ACC112 (cell line): ENCODE measurements around the gene LRP5.

Experiments used
- H2AFZ ChIP-seq: fragments of 200-600 bp; sonication (generic); one replicate; pipeline ENCODE4 v1.6.0; 2017; ENCODE audit warnings: antibody characterized with exemption, low read length; ENCODE audit not compliant: unreplicated experiment
- H3K27ac ChIP-seq: fragments of 200-600 bp; sonication (generic); 2 replicates; pipeline ENCODE4 v1.5.1; 2014; ENCODE audit warnings: low read depth, mild to moderate bottlenecking, antibody characterized with exemption, low read length, moderate library complexity
- H3K27me3 ChIP-seq: fragments of 200-600 bp; sonication (generic); 2 replicates; pipeline ENCODE4 v1.6.1; 2014; ENCODE audit warnings: mild to moderate bottlenecking, antibody characterized with exemption, low read length, moderate library complexity, mixed read lengths; ENCODE audit not compliant: insufficient read depth
- H3K36me3 ChIP-seq: fragments of 200-600 bp; sonication (generic); 2 replicates; pipeline ENCODE4 v1.6.1; 2016; ENCODE audit warnings: mild to moderate bottlenecking, antibody characterized with exemption, low read length, moderate library complexity, mixed read lengths; ENCODE audit not compliant: insufficient read depth
- H3K4me1 ChIP-seq: fragments of 200-600 bp; sonication (generic); one replicate; pipeline ENCODE4 v1.6.1; 2016; ENCODE audit warnings: low read length, mixed read lengths; ENCODE audit not compliant: insufficient read depth, unreplicated experiment, control insufficient read depth
- H3K4me3 ChIP-seq: fragments of 200-600 bp; sonication (generic); 2 replicates; pipeline ENCODE4 v1.5.1; 2014; ENCODE audit warnings: mild to moderate bottlenecking, low read depth, low read length
- H3K79me2 ChIP-seq: fragments of 200-600 bp; sonication (generic); one replicate; pipeline ENCODE4 v1.6.0; 2016; ENCODE audit warnings: low read length; ENCODE audit not compliant: control insufficient read depth, unreplicated experiment, insufficient read depth

The LRP5 gene

DNA sequence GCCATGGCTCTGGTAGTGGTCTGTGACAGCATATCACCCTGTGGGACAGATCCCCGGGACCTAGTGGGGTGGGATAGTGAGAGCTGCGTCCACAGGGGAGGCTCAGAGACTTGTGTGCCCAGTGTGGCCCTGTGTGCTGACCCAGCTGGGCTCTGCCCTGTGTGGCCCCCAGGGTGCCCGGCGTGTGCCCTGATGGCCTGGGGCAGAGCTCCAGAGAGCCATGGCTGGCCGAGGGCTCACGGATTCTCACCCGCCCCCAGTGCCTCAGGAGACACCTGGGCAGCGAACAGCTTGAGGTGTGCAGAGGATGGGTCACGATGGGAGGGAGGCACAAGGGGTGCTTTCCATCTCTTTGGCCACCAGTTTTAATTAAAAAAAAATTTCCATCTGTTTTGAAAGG, 11.8 kb downstream of the LRP5 start:
- H3K79me2 ChIP-seq = no peaks in the 10 kb centered on the region
- H3K36me3 ChIP-seq = no peaks in the 10 kb centered on the region
- H3K27me3 ChIP-seq = no peaks in the 10 kb centered on the region
- no peak overlapping the region for H2AFZ ChIP-seq
- no peaks in the 10 kb centered on the region for H3K4me1 ChIP-seq
- no peak overlapping the region for H3K27ac ChIP-seq
- no peak overlapping the region for H3K4me3 ChIP-seq

DNA sequence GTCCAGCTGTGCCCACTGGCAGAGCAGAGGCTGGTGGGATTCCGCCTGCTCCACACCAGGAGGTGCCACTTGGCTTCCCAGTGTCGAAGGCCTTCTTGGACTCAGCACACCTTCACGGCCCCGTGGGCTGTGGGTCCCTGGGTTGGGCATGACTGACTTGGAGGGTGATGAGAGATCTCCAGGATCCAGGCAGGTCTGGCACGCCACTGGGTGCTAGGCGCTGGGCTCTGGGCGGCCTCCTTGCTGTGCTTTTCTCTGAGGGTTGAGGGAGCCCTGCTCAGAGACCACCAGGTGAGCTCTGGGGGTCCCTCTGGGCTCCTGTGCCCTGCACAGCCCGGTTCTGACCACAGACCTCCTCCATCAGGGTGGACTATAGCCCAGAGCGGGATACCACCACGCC, 12.3 kb downstream of the LRP5 start:
- Histone ChIP-seq H3K4me1 (no peaks in the 10 kb centered on the region), H3K27ac (no peak overlapping the region), H3K27me3 (no peaks in the 10 kb centered on the region), H3K4me3 (no peak overlapping the region), H3K36me3 (no peaks in the 10 kb centered on the region), H2AFZ (no peak overlapping the region), H3K79me2 (no peaks in the 10 kb centered on the region)

DNA sequence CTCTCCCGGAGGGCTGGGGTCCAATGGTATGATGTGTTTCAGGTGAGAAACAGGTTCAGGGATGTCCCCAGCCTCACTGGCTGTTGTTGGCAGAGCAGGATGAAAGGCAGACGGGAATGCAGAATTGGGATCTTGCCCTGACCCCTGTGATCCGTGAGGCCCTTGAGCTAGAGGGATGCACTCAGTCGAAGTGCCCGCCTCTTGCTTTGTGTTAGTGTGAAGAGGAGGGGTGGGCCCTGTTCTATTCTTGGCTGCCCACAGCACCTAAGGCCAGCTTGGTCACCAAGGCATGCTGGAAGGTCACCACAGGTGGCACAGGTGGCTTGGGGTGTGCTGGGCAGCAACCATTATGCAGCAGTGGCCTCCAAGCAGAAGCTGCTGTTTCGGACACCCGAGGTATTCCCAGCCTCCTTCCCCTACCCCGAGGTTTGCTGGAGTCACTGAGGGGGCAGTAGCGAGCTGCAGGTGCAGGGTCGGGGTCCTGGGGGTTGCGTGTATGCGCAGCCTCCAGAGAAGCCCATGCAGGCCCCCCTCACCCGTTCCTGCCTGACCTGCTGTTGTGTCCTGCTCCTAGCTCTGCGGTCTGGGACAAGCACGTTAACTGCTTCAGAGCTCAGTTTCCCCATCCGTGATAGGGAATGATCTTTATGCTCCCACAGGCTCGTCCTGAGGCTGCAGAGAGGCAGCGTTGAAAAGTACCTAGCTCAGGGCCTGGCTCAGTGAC, 13.0 kb downstream of the LRP5 start:
- no peak overlapping the region for H3K4me3 ChIP-seq
- H3K36me3 ChIP-seq = no peaks in the 10 kb centered on the region
- no peaks in the 10 kb centered on the region for H3K79me2 ChIP-seq
- no peak overlapping the region for H2AFZ ChIP-seq
- H3K27me3 ChIP-seq = no peaks in the 10 kb centered on the region
- H3K27ac ChIP-seq = no peak overlapping the region
- H3K4me1 ChIP-seq = no peaks in the 10 kb centered on the region

DNA sequence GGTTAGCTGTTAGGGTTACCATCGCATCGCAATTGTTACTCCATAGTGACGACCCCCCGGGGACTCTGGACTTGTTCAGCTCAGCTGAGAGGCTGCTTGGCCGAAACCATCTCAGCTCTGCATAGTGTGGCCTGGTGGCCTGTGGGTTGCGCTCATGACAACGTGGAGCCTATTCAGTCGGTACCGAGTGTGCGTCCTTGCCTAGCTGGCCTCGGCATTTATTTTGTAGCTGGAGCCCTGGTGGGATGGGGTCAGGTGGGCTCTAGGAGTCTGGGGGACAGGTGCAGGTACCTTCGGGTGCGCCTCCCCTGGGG, 13.5 kb downstream of the LRP5 start:
- no peaks in the 10 kb centered on the region for H3K79me2 ChIP-seq
- H3K27ac ChIP-seq = no peak overlapping the region
- no peaks in the 10 kb centered on the region for H3K36me3 ChIP-seq
- no peaks in the 10 kb centered on the region for H3K4me1 ChIP-seq
- no peak overlapping the region for H3K4me3 ChIP-seq
- no peaks in the 10 kb centered on the region for H3K27me3 ChIP-seq
- H2AFZ ChIP-seq = no peak overlapping the region

DNA sequence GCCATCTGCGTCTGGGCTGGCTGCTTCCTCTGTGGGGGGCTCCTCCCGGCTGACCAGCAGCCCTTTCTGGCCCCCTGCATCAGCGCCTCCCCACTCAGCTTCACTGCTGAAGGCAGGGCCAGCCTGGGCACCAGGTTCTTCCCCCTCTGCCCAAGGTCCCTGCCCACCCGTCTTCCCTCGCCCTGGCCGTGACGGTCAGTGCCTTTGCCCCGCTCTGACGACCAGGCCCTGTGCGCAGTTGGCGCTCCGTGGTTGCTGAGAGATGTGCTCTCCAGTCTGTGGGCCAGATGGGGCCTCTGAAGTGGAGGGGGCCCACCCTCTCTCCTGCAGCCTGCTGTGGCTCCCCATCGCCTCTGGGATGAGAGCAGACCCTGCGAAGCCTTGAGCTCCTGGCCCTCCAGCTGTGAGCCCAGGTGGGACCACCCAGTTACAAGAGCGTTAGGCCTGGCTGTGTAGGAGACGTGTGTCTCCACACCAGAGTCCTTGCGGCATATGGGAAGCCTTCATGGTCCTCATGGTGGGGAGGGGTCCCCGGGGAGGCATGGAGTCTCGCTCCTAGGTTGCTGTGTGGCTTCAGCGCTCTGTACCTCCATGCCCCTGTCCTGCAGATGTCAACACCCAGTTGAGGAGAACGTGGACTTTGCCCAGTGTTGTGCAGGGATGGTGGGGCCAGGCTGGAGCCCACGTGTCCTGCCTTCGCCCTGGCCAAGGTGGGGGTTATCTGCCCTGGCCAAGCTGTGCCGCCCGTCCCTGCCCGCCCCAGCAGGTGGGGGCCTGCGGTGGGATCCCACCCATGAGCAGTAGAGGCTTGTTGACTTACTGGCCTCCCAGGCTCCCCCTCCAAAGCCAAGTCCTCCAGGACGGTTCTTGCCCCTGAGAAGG, 14.2 kb downstream of the LRP5 start:
- Histone ChIP-seq H3K27me3 (no peaks in the 10 kb centered on the region), H3K4me3 (no peak overlapping the region), H3K4me1 (no peaks in the 10 kb centered on the region), H3K36me3 (no peaks in the 10 kb centered on the region), H3K79me2 (no peaks in the 10 kb centered on the region), H2AFZ (no peak overlapping the region), H3K27ac (no peak overlapping the region)

DNA sequence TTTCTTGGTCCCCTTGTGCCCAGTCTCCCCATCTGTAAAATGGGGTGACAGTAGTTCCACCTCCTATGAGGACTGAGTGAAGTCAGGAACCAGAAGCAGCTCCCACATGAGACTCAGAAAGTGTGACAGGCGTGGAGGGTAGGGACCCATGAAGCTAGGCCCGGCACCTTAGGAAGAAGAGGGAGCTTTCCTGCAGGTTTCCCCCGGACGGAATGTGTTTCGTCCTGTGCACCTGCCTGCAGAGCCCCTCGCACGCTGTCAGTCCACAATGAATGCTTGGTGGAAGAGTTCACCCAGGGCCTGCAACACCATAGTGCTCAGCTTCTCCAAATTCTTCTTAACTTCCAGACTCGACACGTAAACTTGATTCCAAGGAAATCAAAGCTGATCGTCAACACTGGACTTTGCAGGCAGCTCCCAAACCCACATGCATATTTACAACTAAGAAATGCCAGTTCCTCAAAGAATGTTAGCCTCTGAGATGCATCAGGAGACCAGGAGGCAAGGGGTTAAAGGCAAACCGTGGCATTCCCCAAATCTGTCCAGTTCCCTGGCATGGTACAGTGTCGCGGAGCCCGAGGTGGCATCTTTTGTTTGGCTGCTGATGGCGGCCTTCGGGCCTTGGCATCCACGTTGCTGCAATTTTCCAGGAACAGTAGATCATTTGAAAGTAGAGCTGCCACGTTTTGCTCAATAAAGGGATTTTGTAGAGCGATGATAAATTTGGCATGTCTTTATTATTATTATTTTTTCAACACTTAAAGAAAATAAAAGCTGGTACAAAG, 15.4 kb downstream of the LRP5 start:
- Histone ChIP-seq H3K36me3 (no peaks in the 10 kb centered on the region), H2AFZ (no peak overlapping the region), H3K79me2 (no peaks in the 10 kb centered on the region), H3K27ac (no peak overlapping the region), H3K27me3 (no peaks in the 10 kb centered on the region), H3K4me1 (no peaks in the 10 kb centered on the region), H3K4me3 (no peak overlapping the region)

DNA sequence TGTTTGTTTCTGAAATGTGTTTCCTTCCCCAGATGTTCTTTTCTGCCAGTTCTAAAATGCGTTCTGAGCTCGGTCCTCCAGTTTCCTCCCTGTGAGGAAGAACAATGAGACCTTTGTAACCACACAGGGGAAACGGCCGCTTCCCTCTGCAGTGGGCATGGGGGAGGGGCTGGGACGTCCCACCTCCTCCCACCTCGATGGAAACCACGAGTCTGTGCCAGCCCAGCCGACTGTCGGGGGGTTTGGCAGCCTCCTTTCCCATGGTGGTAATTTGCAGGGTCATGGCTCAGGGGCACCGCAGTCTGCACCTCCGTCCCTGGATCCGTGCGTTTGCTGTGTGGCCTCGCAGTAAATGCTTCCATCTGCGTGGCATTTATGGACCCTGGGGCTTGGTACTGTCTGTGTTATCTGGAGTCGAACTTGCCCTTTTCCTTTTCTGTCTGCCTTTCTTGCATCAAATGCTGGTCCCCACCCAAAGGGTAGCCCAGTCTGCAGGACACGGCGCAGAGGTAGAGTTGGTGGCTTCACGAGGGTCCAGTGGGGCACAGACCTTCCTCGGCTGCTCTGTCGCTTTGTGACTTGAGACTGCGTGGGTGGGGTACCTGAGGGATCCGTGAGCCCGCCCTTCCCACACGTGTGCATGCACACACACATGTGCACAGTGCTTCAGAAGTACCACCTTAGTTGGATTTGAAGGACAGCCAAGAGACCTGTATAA, 16.1 kb downstream of the LRP5 start:
- Histone ChIP-seq H3K4me1 (no peaks in the 10 kb centered on the region), H3K27ac (no peak overlapping the region), H3K4me3 (no peak overlapping the region), H3K79me2 (no peaks in the 10 kb centered on the region), H3K36me3 (no peaks in the 10 kb centered on the region), H2AFZ (no peak overlapping the region), H3K27me3 (no peaks in the 10 kb centered on the region)

DNA sequence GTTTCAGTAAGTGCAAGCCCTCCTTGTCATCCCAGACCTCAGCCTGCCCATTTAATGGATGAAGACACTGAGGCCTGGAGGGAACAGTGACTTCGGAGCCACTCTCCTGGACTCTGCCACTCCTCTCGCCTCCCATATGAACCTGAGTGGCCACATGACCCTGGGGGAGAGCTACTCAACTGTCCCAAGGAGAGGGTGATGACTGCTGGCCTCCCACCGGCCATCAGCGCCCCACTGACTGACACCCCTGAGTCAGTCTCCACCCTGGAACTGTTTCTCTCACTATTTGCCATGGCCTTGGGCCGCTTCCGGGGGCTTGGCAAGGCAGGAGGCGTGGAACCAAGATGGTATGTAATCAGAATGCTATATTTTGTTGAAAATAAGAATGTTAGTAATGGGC, 17.1 kb downstream of the LRP5 start:
- Histone ChIP-seq H3K79me2 (no peaks in the 10 kb centered on the region), H2AFZ (no peak overlapping the region), H3K27me3 (no peaks in the 10 kb centered on the region), H3K4me3 (no peak overlapping the region), H3K4me1 (no peaks in the 10 kb centered on the region), H3K27ac (no peak overlapping the region), H3K36me3 (no peaks in the 10 kb centered on the region)

DNA sequence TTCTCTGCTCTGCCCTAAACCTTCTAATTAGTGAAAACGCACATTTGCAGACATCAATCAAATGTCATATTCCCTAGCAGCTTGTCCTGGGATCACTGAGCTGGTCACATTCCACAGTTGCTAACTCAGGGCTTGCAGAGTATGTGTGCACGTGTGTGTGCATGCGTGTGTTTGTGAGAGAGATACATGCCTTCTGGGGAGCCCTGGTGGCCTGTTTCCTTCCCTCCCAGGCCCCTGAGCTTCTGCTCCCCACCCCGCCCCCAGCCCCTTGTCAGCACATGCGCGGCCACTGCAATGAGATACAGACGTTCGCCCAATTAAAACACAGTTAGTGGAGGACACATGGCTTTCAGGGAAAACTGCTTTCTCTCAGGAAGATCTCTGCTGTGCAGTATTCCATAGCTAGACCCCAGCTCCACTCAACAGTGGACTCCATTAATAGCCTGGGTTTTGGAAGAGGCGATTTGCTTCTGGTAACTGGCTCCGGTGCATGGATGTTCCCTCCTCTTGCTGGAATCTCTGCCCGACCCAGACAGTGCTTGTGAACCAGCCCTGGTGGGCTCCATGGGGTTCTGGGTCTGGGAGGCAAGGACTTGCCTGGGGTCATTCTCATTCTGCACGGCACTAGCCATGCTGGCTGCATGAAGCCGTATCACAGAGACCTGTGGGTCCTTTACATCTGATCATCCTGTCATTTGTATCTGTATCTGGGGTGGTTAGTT, 17.7 kb downstream of the LRP5 start:
- no peak overlapping the region for H2AFZ ChIP-seq
- no peaks in the 10 kb centered on the region for H3K36me3 ChIP-seq
- no peaks in the 10 kb centered on the region for H3K4me1 ChIP-seq
- H3K27me3 ChIP-seq = no peaks in the 10 kb centered on the region
- no peak overlapping the region for H3K27ac ChIP-seq
- no peak overlapping the region for H3K4me3 ChIP-seq
- no peaks in the 10 kb centered on the region for H3K79me2 ChIP-seq
